HCT116 (cell line): ENCODE results near the gene LNPK.

Source experiments
- CBX3 ChIP-seq: IDR thresholded peaks from 2 replicates; pipeline ENCODE4 v1.6.1; 2012; ENCODE audit warnings: low read depth
- EGR1 ChIP-seq: IDR thresholded peaks from 2 replicates; pipeline ENCODE4 v1.6.1; 2012; ENCODE audit warnings: low read depth
- ELF1 ChIP-seq: IDR thresholded peaks from 2 replicates; pipeline ENCODE4 v1.6.1; 2012; ENCODE audit warnings: low read depth, borderline replicate concordance
- POLR2A ChIP-seq: IDR thresholded peaks from 2 replicates; pipeline ENCODE4 v1.7.0; 2011; ENCODE audit warnings: borderline replicate concordance; ENCODE audit not compliant: insufficient read depth, insufficient read length; ENCODE audit errors: extremely low read depth
- POLR2AphosphoS5 ChIP-seq: IDR thresholded peaks from 2 replicates; pipeline ENCODE4 v1.6.1; 2011; ENCODE audit warnings: mild to moderate bottlenecking, low read depth, low read length, moderate library complexity
- SP1 ChIP-seq: IDR thresholded peaks from 2 replicates; pipeline ENCODE4 v1.6.1; 2012; ENCODE audit warnings: low read depth
- SRF ChIP-seq: IDR thresholded peaks from 2 replicates; pipeline ENCODE4 v1.6.1; 2012; ENCODE audit warnings: low read depth
- TF ChIP-seq, protein P1 (sequence below), 3 experiments: fragments of 200-600 bp in 1 of 3; sonication (generic) in 1 of 3; IDR thresholded peaks in 2 of 3; conservative IDR thresholded peaks in 1 of 3; 2 replicates each; pipeline ENCODE4 v1.5.1; 2012 to 2017; ENCODE audit warnings: low read depth in 2 of 3, low read length in 2 of 3, antibody characterized with exemption in 1 of 3, borderline replicate concordance in 1 of 3, control low read depth in 1 of 3, mild to moderate bottlenecking in 1 of 3, mixed read lengths in 1 of 3, mixed run types in 1 of 3, moderate library complexity in 1 of 3; ENCODE audit not compliant: insufficient read depth in 1 of 3
- TF ChIP-seq, protein P2 (sequence below): IDR thresholded peaks from 2 replicates; pipeline ENCODE4 v1.6.1; 2012; ENCODE audit warnings: low read depth
- TF ChIP-seq, protein P3 (sequence below): IDR thresholded peaks from 2 replicates; pipeline ENCODE4 v1.6.1; 2012

DNA sequence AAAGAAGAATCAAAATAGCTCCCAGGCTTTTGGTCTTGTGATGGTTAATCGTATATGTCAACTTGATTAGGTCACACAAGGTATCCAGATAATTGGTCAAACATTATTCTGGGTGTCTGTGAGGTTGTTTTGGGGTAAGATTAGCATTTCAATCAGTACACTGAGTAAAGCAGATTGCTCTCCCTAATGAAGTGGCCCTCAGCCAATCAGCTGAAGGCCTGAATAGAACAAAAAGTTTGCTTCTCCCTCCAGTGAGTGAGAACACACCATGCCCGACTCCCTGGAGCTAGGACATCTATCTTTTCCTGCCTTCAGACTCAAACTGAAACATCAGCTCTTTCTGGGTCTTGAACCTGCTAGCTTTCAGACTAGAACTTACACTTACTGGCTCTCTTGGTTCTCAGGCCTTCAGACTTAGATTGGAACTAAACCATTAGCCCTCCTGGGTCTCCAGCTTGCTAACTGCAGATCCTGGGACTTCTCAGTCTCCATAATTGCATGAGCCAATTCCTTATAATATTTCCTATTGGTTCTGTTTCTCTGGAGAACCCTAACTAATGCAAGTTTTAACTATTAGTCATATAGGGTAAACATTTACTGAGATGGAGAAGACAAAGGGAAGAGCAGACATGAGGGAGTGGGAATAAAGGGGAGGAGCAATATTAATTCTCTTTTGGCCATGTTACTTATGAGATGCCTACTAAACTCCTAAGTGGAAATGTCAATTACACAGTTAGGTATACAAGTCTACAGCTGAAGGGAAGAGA is 25.5 kb downstream of the LNPK start:
- TF ChIP-seq EGR1 (no peak), POLR2A (no peak), POLR2AphosphoS5 (no peak), SP1 (no peak), SRF (no peak), ELF1 (no peak), CBX3 (no peak)
- TF ChIP-seq, protein P1, sequence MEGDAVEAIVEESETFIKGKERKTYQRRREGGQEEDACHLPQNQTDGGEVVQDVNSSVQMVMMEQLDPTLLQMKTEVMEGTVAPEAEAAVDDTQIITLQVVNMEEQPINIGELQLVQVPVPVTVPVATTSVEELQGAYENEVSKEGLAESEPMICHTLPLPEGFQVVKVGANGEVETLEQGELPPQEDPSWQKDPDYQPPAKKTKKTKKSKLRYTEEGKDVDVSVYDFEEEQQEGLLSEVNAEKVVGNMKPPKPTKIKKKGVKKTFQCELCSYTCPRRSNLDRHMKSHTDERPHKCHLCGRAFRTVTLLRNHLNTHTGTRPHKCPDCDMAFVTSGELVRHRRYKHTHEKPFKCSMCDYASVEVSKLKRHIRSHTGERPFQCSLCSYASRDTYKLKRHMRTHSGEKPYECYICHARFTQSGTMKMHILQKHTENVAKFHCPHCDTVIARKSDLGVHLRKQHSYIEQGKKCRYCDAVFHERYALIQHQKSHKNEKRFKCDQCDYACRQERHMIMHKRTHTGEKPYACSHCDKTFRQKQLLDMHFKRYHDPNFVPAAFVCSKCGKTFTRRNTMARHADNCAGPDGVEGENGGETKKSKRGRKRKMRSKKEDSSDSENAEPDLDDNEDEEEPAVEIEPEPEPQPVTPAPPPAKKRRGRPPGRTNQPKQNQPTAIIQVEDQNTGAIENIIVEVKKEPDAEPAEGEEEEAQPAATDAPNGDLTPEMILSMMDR (IDR thresholded peaks at IDR 0.05 in 2 of 3, conservative IDR thresholded peaks at IDR 0.05 in 1 of 3; ENCODE audit: borderline replicate concordance in 1 of 3, insufficient read depth in 1 of 3, low read depth in 2 of 3, low read length in 2 of 3) = no peak
- TF ChIP-seq, protein P2, sequence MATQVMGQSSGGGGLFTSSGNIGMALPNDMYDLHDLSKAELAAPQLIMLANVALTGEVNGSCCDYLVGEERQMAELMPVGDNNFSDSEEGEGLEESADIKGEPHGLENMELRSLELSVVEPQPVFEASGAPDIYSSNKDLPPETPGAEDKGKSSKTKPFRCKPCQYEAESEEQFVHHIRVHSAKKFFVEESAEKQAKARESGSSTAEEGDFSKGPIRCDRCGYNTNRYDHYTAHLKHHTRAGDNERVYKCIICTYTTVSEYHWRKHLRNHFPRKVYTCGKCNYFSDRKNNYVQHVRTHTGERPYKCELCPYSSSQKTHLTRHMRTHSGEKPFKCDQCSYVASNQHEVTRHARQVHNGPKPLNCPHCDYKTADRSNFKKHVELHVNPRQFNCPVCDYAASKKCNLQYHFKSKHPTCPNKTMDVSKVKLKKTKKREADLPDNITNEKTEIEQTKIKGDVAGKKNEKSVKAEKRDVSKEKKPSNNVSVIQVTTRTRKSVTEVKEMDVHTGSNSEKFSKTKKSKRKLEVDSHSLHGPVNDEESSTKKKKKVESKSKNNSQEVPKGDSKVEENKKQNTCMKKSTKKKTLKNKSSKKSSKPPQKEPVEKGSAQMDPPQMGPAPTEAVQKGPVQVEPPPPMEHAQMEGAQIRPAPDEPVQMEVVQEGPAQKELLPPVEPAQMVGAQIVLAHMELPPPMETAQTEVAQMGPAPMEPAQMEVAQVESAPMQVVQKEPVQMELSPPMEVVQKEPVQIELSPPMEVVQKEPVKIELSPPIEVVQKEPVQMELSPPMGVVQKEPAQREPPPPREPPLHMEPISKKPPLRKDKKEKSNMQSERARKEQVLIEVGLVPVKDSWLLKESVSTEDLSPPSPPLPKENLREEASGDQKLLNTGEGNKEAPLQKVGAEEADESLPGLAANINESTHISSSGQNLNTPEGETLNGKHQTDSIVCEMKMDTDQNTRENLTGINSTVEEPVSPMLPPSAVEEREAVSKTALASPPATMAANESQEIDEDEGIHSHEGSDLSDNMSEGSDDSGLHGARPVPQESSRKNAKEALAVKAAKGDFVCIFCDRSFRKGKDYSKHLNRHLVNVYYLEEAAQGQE = no peak
- TF ChIP-seq, protein P3, sequence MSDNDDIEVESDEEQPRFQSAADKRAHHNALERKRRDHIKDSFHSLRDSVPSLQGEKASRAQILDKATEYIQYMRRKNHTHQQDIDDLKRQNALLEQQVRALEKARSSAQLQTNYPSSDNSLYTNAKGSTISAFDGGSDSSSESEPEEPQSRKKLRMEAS = no peak
